Measurements from ENCODE around the gene RYR3.

Gene RYR3

GRCh38 chr15:33865416-33865815 is 554.6 kb downstream of the RYR3 start:
- DNase-seq (ENCODE audit: low read depth, low spot score): no peak

- DNase-seq (ENCODE audit: low read depth, low spot score): peak; percentile 89
Measured at GRCh38 chr15:33866101-33866737, 555.5 kb downstream of the RYR3 start.

- DNase-seq (ENCODE audit: low read depth, low spot score): no peak
Measured at GRCh38 chr15:33871980-33872379, 561.2 kb downstream of the RYR3 start.

- DNase-seq (ENCODE audit: low read depth, low spot score): no peak
Measured at GRCh38 chr15:33872416-33873106, 561.8 kb downstream of the RYR3 start.

- no peak for DNase-seq (ENCODE audit: low read depth, low spot score)
Measured at GRCh38 chr15:33874156-33874555, 563.4 kb downstream of the RYR3 start.

- DNase-seq (ENCODE audit: low read depth, low spot score): no peak
Measured at GRCh38 chr15:33882921-33883320, 572.2 kb downstream of the RYR3 start.

GRCh38 chr15:33888176-33888575 is 577.4 kb downstream of the RYR3 start:
- no peak for DNase-seq (ENCODE audit: low read depth, low spot score)

- DNase-seq (ENCODE audit: low read depth, low spot score): no peak
Measured at GRCh38 chr15:33894193-33894592, 583.4 kb downstream of the RYR3 start.

- DNase-seq (ENCODE audit: low read depth, low spot score): no peak
Measured at GRCh38 chr15:33902043-33902442, 591.3 kb downstream of the RYR3 start.

GRCh38 chr15:33903661-33904060 is 592.9 kb downstream of the RYR3 start:
- DNase-seq (ENCODE audit: low read depth, low spot score): no peak

- DNase-seq (ENCODE audit: low read depth, low spot score): no peak
Measured at GRCh38 chr15:33907326-33907725, 596.6 kb downstream of the RYR3 start.

- no peak for DNase-seq (ENCODE audit: low read depth, low spot score)
Measured at GRCh38 chr15:33908406-33908805, 597.6 kb downstream of the RYR3 start.

GRCh38 chr15:33910741-33911140 is 600.0 kb downstream of the RYR3 start:
- no peak for DNase-seq (ENCODE audit: low read depth, low spot score)

- DNase-seq (ENCODE audit: low read depth, low spot score): no peak
Measured at GRCh38 chr15:33912326-33912725, 601.6 kb downstream of the RYR3 start.

- DNase-seq (ENCODE audit: low read depth, low spot score): no peak
Measured at GRCh38 chr15:33913459-33913858, 602.7 kb downstream of the RYR3 start.

Data from ELF-1 (cell line).